OCI-LY3 (cell line): ENCODE data around the gene MRGPRE.

Experiments
- H2AFZ ChIP-seq: fragments of 200-600, 300-600 bp; shearing (Covaris generic); 2 replicates; pipeline ENCODE4 v1.6.0; 2014; ENCODE audit warnings: antibody characterized with exemption, low read depth, low read length
- H3K27ac ChIP-seq: fragments of 200-600, 300-600 bp; sonication (generic); 2 replicates; pipeline ENCODE4 v1.5.1; 2014; ENCODE audit warnings: mild to moderate bottlenecking, low read length, moderate library complexity, mixed read lengths
- H3K27me3 ChIP-seq: fragments of 200-600, 300-600 bp; sonication (generic); 2 replicates; pipeline ENCODE4 v1.6.1; 2014; ENCODE audit warnings: low read depth, low read length, mixed read lengths
- H3K36me3 ChIP-seq: fragments of 200-600, 300-600 bp; sonication (generic); replicated peaks from 2 replicates; pipeline ENCODE3; 2014; ENCODE audit warnings: low read depth, low read length, mixed read lengths
- H3K4me1 ChIP-seq: fragments of 300-600, 200-600 bp; sonication (generic); 2 replicates; pipeline ENCODE4 v1.6.1; 2014; ENCODE audit warnings: low read length, mixed read lengths
- H3K4me2 ChIP-seq: fragments of 200-600, 300-600 bp; sonication (generic); 2 replicates; pipeline ENCODE4 v1.6.1; 2014; ENCODE audit warnings: low read length, mixed read lengths
- H3K4me3 ChIP-seq: fragments of 300-600, 200-600 bp; sonication (generic); 2 replicates; pipeline ENCODE4 v1.5.1; 2014; ENCODE audit warnings: antibody characterized with exemption, mild to moderate bottlenecking, low read length, moderate library complexity
- H3K79me2 ChIP-seq: fragments of 300-600, 200-600 bp; shearing (Covaris generic); 2 replicates; pipeline ENCODE4 v1.6.1; 2014; ENCODE audit warnings: mild to moderate bottlenecking, low read length, mixed read lengths
- H3K9ac ChIP-seq: fragments of 300-600, 200-600 bp; shearing (Covaris generic); 2 replicates; pipeline ENCODE4 v1.6.0; 2014; ENCODE audit warnings: mild to moderate bottlenecking, low read length, moderate library complexity
- H3K9me3 ChIP-seq: fragments of 200-600, 300-600 bp; shearing (Covaris generic); 2 replicates; pipeline ENCODE4 v1.6.1; 2014; ENCODE audit warnings: low read length, mixed read lengths; ENCODE audit not compliant: insufficient read depth
- H4K20me1 ChIP-seq: fragments of 200-600, 300-600 bp; sonication (generic); 2 replicates; pipeline ENCODE4 v1.6.1; 2016; ENCODE audit warnings: low read length, mixed read lengths; ENCODE audit not compliant: insufficient read depth
- CTCF ChIP-seq: fragments of 200-600, 300-600 bp; sonication (generic); IDR thresholded peaks from 2 replicates; pipeline ENCODE4 v1.5.1; 2014; ENCODE audit warnings: antibody characterized with exemption, low read length, low read depth
- EZH2phosphoT487 ChIP-seq: fragments of 200-600 bp; shearing (Covaris generic); IDR thresholded peaks from 2 replicates; pipeline ENCODE4 v1.6.1; 2018; ENCODE audit warnings: antibody characterized with exemption, mixed run types, low read depth

The MRGPRE gene

GRCh38 chr11:3192511-3193372, 39.5 kb downstream of the MRGPRE start:
- H3K36me3 ChIP-seq: no peaks in the 10 kb centered on the region
- H3K9me3 ChIP-seq: no peaks in the 10 kb centered on the region
- TF ChIP-seq CTCF (no peak), EZH2phosphoT487 (no peak)
- no peak overlapping the region for H3K4me3 ChIP-seq
- no peaks in the 10 kb centered on the region for H4K20me1 ChIP-seq
- H3K9ac ChIP-seq: no peak overlapping the region
- no peaks in the 10 kb centered on the region for H3K79me2 ChIP-seq
- no peaks in the 10 kb centered on the region for H3K27me3 ChIP-seq
- H3K4me2 ChIP-seq: no peak overlapping the region
- H3K27ac ChIP-seq: no peak overlapping the region
- H2AFZ ChIP-seq: no peak overlapping the region
- no peaks in the 10 kb centered on the region for H3K4me1 ChIP-seq

GRCh38 chr11:3191586-3192324, 40.5 kb downstream of the MRGPRE start:
- Histone ChIP-seq H3K9ac (no peak overlapping the region), H3K4me2 (no peak overlapping the region), H3K4me3 (no peak overlapping the region), H3K79me2 (no peaks in the 10 kb centered on the region), H4K20me1 (no peaks in the 10 kb centered on the region), H3K27ac (no peak overlapping the region), H3K4me1 (no peaks in the 10 kb centered on the region), H2AFZ (no peak overlapping the region), H3K36me3 (no peaks in the 10 kb centered on the region), H3K9me3 (no peaks in the 10 kb centered on the region), H3K27me3 (no peaks in the 10 kb centered on the region)
- TF ChIP-seq EZH2phosphoT487 (no peak), CTCF (no peak)

GRCh38 chr11:3190600-3190999, 41.6 kb downstream of the MRGPRE start:
- no peak for TF ChIP-seq CTCF
- no peak for TF ChIP-seq EZH2phosphoT487
- Histone ChIP-seq H4K20me1 (no peaks in the 10 kb centered on the region), H3K36me3 (no peaks in the 10 kb centered on the region), H3K27me3 (no peaks in the 10 kb centered on the region), H2AFZ (no peak overlapping the region), H3K9me3 (no peaks in the 10 kb centered on the region), H3K4me1 (no peaks in the 10 kb centered on the region), H3K4me3 (no peak overlapping the region), H3K27ac (no peak overlapping the region), H3K9ac (no peak overlapping the region), H3K79me2 (no peaks in the 10 kb centered on the region), H3K4me2 (no peak overlapping the region)

GRCh38 chr11:3189886-3190583, 42.2 kb downstream of the MRGPRE start:
- Histone ChIP-seq H3K27me3 (no peaks in the 10 kb centered on the region), H3K4me3 (no peak overlapping the region), H3K4me2 (no peak overlapping the region), H3K4me1 (no peaks in the 10 kb centered on the region), H3K9me3 (no peaks in the 10 kb centered on the region), H3K9ac (no peak overlapping the region), H3K36me3 (no peaks in the 10 kb centered on the region), H2AFZ (no peak overlapping the region), H3K79me2 (no peaks in the 10 kb centered on the region), H3K27ac (no peak overlapping the region), H4K20me1 (no peaks in the 10 kb centered on the region)
- TF ChIP-seq EZH2phosphoT487 (no peak), CTCF (no peak)
